ENCODE data around the gene FBXO24.

DNA sequence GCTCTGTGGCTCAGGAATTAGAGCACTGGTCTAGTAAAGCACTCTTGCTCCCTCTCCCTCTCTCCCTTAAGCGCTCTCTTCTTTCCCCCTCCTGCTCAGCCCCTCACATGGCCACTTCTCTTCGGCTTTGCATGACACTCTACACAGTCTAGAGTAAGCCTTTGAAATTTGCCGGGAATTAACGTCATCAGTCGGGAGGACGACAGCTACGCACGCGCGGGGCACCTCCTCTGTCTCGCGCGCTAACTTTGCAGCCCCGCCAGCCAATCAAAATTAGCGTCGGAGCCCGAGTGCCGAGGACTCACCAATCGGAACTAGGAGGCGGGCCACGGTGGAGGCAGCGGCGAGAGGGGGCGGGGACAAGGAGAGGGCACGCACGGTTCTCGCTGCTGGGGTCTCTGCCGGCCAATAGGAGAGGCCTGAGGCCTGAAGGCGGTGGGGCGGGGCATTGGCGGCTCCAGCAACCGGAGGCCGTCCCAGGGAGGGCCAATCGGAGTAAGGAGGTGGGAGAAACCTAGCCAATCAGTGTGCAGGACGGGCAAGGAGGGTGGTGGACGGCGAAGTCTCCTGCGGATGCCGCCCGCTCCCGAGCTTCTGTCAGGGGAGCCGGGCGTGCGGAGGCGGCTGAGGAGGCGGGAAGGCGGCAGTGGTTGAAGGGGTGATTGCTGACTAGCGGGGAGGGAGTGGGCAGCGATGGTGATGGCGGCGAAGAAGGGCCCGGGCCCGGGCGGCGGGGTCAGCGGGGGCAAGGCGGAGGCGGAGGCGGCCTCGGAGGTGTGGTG, 47.3 kb upstream of the FBXO24 start, which contains the start of gene AGFG2:
- TF ChIP-seq EZH2 (IDR thresholded peaks at IDR 0.05; ENCODE audit: borderline replicate concordance, low read depth, low read length, poor library complexity, severe bottlenecking): no peak
- TF ChIP-seq, protein P1, sequence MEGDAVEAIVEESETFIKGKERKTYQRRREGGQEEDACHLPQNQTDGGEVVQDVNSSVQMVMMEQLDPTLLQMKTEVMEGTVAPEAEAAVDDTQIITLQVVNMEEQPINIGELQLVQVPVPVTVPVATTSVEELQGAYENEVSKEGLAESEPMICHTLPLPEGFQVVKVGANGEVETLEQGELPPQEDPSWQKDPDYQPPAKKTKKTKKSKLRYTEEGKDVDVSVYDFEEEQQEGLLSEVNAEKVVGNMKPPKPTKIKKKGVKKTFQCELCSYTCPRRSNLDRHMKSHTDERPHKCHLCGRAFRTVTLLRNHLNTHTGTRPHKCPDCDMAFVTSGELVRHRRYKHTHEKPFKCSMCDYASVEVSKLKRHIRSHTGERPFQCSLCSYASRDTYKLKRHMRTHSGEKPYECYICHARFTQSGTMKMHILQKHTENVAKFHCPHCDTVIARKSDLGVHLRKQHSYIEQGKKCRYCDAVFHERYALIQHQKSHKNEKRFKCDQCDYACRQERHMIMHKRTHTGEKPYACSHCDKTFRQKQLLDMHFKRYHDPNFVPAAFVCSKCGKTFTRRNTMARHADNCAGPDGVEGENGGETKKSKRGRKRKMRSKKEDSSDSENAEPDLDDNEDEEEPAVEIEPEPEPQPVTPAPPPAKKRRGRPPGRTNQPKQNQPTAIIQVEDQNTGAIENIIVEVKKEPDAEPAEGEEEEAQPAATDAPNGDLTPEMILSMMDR (conservative IDR thresholded peaks at IDR 0.05; ENCODE audit: low read depth, low read length): no peak
